ENCODE results near the gene INS.

The INS gene

GRCh38 chr11:2143799-2144543, 17.0 kb downstream of the INS start:
- DNase-seq = no peak

GRCh38 chr11:2143477-2143798, 17.6 kb downstream of the INS start:
- no peak for DNase-seq

GRCh38 chr11:2142762-2143202, 18.2 kb downstream of the INS start:
- DNase-seq = no peak

- DNase-seq = no peak
Measured at GRCh38 chr11:2142300-2142759, 18.7 kb downstream of the INS start.

GRCh38 chr11:2140411-2141400, 20.3 kb downstream of the INS start:
- DNase-seq = no peak

GRCh38 chr11:2139621-2140337, 21.2 kb downstream of the INS start:
- DNase-seq = no peak

GRCh38 chr11:2139123-2139521, 21.9 kb downstream of the INS start, which contains the start of gene IGF2:
Gene IGF2 (minus strand): TSS chr11:2139389. CDS start chr11:2135523, 3,866 bp downstream.
- DNase-seq = no peak

GRCh38 chr11:2138431-2139122, 22.4 kb downstream of the INS start:
- DNase-seq = peak; percentile 38

- no peak for DNase-seq
Measured at GRCh38 chr11:2138068-2138430, 23.0 kb downstream of the INS start.

- no peak for DNase-seq
Measured at GRCh38 chr11:2137202-2138067, 23.6 kb downstream of the INS start.

- no peak for DNase-seq
Measured at GRCh38 chr11:2136952-2137201, 24.1 kb downstream of the INS start.

GRCh38 chr11:2136209-2136951, 24.6 kb downstream of the INS start:
- DNase-seq = no peak

- no peak for DNase-seq
Measured at GRCh38 chr11:2135648-2136201, 25.3 kb downstream of the INS start.

- DNase-seq = no peak
Measured at GRCh38 chr11:2135018-2135569, 25.9 kb downstream of the INS start.

GRCh38 chr11:2134022-2135010, 26.7 kb downstream of the INS start:
- DNase-seq = no peak

GRCh38 chr11:2133241-2134021, 27.6 kb downstream of the INS start:
- DNase-seq = no peak

GRCh38 chr11:2132874-2133240, 28.2 kb downstream of the INS start:
- no peak for DNase-seq

- no peak for DNase-seq
Measured at GRCh38 chr11:2132246-2132645, 28.8 kb downstream of the INS start.

Measured in NCI-H1417 treated with DMSO at 0.1 percent for 48 hours (cell line).